Liver (tissue), 3 donors: ENCODE data around the gene TDRD7.
A peak's percentile ranks its signal among the peaks of the same experiment; 100 is the strongest.

ENCODE experiments used
- CTCF ChIP-seq: fragments of 150-350 bp; IDR thresholded peaks from 2 replicates; pipeline ENCODE4 v1.5.1; 2017; ENCODE audit warnings: improper control_type of control experiment, low read depth, low read length; ENCODE audit not compliant: missing input control
- FOXA1 ChIP-seq: IDR thresholded peaks from 2 replicates; pipeline ENCODE4 v1.6.1; 2016; ENCODE audit warnings: antibody characterized with exemption
- RXRA ChIP-seq, 2 donors: IDR thresholded peaks; 2 replicates each; pipeline ENCODE4 v1.6.1; 2017 to 2018; ENCODE audit warnings: antibody characterized with exemption in 2 of 2, mild to moderate bottlenecking in 1 of 2
- donor health status: healthy.
- donor health status: healthy.

DNA sequence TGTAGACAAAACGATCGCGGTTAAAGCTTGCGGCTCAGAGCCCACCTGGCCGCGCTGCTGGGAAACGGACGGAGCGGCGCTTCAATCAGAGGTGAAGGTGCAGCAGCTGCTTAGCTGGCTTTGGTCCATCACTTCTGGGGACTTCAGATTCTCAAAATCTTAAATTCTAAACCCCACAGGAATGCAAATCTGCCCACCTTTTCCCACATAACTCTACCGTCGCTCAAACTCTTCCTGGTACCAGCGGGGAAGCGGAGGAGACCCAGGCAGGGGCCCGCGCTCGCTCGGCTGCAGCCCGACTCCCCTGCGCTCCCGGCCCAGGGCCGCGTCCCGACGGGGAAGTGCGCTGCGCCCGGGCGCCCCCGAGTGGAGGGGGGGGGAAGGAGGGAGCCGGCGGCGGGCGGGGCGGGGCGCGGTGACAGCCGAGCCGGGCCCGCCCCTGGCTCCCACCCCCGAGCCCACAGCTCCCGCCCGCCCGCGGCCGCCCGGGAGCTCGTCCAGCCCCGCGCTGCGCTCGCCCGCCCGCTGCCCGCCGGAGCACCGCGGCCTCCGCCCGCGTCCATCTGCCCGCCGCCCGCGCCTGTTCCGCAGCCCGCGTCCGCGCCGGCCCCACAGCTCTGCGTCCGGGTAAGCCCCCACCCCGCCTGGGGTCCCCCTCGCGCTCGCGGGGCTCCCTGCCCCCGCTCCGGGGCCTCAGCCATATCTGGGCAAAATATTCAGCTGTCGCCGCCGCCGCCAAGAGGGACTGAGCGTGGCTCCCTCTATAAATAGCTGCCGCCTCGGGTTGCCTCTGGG is 89.5 kb downstream of the TDRD7 start, which contains the start of gene TMOD1:
- TF ChIP-seq CTCF (no peak), FOXA1 (no peak), RXRA (IDR thresholded peaks at IDR 0.05) (peak in 1 of 2 donors; percentile 20)
